M059J (cell line): ENCODE data around the gene KLHL21. TPM values are rescaled to one million over a fixed set of nuclear protein-coding genes. Genes with fewer than 3 reads are reported as not detected.
"Not testable (repeated sequence)": the region's sequence is repeated elsewhere in the genome, so short reads cannot be mapped to it uniquely, and the experiment has no call there.

Experiments
- DNase-seq: peaks from one replicate; pipeline ENCODE4 v3.0.0-alpha.2; 2012; ENCODE audit warnings: low read depth
- total RNA-seq: library from RNA; depleted of rRNA; stranded (reverse); fragments of >200 nt; shearing (Covaris generic); gene quantifications from 2 replicates; pipeline ENCODE4 v1.2.3, GENCODE V29; 2014

Gene KLHL21
- total RNA-seq, 1 experiment from 2014 or later = 32.2 TPM

DNA sequence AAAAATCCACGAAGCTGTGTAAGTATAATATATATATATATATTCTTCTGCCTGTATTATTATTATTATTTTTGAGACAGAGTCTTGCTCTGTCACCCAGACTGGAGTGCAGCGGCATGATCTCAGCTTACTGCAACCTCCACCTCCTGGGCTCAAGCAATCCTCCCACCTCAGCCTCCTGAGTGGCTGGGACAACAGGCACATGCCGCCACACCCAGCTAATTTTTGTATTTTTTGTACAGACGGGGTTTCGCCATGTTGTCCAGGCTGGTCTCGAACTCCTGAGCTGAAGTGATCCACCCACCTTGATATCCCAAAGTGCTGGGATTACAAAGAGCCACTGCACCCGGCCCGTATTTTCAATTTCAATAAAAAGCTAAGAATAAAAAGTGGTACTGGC, 2.7 kb downstream of the KLHL21 start:
- DNase-seq = not testable (repeated sequence)

DNA sequence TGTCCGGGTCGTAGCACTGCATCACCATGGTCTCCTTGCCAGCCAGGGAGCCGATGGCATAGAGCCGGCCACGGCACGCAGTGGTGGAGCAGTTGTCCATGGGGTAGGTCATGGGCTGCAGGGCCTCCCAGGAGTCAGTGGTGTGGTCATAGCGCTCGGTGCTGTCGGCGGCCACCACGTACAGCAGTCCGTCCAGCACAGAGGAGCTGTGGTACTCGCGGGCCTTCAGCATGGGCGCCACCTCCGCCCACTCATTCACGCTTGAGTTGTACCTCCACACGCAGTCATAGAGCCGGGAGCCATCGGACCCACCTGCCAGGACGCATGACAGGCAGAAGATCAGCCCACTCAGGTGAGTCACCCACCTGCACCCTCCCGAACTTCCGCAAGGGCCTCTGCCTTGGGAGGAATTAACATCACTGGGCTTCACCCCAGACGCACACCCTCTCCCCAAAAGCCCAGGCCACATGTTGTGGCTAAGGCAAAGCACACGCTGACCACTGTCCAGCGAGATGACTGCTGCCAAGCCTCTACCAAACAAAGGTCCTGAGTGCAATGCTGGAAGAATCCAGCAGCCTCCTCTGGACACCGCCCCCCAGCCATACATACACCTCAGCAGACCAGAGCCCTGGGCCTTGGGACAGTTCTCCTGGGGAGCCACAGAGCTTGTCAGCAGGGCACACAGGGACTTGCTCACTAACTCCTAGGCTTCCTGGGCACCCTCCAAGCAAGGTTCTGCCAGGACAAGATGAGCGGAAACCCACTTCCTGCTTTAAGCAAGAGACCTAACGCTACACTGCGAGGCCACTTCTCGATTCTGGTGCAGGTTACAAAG, 3.3 kb downstream of the KLHL21 start:
- no peak for DNase-seq

DNA sequence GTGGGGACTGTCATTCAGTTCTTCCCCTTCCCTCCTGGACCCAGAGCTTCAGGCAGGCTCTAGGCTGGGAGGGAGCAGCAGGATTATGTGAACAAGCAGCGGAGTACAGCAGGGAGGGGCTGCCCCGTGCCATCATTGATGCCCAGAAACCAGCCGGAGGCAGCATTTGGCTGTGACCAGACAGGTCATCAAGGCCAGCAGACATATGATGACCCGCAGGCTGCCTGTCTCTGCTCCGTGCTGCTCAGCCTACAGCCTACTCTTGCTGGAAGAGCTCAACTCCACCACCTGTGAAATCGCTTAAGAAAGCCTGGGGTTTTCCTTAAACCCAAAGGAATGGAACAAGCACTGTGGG, 4.9 kb downstream of the KLHL21 start:
- DNase-seq = no peak

DNA sequence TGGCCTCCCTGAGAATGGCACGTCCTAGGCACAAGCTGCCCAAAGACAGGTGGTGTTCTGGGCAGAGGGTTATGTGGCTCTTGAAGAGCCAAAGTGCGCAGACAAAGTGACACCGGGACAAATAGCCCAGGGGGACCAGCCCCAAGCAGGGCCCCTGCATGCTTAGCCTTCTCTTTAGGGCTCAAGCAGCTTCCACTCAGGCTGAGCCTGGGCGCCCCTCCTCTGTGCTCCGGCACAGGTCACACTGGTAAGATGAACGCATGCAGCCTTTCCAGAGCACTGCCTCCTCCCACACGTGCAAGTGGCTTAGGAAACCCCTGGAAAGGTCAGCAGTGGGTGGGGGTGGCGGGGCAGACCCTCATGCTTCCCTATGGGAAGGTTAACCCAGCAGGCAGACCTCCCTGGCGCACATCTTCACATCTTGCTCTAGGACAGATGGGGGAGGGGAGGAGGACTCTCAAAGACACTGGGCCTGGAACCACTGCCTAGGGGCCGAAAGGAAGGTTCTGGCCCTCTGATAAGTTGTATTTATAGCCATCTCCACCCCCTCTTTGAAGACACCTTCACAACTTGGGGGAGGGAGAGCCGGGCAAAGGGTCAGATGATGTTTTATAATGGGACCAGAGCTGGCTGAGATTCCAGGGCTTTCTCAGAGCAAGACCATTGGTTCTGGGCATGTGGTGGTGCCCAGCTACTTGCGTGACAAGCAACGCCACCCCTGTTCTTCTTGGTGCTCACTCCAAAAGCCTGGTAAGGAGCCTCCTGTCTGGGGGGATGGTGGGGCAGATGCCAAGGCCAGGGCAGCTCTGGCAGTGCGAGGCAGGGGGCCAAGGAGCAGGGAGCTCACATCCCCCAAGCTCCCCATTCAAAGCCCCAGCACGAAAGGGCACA, 5.5 kb downstream of the KLHL21 start:
- DNase-seq = no peak

DNA sequence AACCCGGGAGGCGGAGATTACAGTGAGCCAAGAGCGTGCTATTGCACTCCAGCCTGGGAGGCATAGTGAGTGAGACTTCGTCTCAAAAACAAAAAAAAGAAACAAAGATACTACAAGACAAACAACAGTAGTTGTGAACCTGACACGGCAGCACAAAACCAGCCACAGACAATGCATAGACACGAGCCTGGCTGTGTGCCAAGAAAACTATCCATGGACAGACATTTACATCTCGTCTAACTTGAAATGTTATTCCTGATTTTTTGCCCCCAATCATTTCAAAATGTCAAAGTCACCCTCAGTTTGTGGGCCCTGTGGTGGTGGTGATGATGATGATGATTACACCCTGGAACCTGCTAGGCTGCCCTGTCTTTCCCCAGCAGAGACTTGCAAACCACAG, 6.3 kb downstream of the KLHL21 start:
- no peak for DNase-seq

DNA sequence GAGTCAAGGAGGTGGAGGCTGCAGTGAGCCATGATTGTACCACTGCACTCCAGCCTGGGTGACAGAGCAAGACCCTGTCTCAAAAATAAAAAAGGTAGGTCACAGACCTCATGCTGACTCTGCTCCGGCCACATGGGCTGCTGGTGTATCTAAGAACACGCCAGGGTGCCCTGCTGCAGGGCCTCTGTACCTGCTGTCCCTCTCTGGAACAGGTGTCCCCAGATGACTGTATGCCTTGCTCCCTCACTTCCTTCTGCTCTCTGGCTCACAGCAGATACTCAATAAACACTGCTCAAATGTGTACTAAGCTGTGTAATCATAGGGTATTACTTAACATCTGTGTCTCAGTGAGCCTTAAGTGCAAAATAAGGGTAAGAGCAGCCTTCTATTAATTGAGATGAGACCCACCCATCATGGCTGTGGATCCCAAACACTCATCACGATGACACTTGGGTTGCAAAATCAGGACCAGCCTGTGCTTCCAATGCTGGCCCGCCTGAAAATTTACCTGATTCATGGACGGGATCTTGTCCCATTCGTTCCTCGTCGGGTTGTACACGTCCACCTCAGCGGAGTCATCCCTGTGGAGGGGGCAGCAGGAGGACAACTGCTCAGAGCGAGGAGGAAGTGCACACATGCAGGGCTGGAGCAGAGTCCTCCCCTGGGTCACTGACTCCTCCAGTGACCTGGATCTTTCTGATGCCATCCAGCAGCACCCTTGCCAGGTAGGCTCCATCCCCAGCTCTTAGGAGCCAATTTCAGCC, 7.5 kb downstream of the KLHL21 start:
- no peak for DNase-seq

DNA sequence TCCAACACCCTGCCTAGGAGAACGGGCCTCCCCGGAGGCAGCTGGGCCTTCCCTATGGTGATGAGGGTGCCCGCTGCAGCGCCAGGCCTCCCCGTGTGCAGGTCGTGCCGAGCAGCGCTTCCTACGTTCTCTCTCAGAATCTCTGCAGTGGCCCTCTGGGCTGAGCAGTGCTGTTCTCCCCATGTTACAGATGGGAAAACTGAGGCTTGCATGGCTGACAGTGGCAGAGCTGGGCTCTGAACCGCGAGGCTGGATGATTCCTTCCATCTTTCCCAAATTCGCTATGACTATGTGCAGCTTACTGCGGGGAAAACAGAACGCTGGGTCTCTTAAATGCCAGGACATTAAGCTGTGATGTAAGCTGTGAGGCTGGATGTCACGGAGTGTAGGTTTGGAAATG, 8.9 kb downstream of the KLHL21 start:
- no peak for DNase-seq

DNA sequence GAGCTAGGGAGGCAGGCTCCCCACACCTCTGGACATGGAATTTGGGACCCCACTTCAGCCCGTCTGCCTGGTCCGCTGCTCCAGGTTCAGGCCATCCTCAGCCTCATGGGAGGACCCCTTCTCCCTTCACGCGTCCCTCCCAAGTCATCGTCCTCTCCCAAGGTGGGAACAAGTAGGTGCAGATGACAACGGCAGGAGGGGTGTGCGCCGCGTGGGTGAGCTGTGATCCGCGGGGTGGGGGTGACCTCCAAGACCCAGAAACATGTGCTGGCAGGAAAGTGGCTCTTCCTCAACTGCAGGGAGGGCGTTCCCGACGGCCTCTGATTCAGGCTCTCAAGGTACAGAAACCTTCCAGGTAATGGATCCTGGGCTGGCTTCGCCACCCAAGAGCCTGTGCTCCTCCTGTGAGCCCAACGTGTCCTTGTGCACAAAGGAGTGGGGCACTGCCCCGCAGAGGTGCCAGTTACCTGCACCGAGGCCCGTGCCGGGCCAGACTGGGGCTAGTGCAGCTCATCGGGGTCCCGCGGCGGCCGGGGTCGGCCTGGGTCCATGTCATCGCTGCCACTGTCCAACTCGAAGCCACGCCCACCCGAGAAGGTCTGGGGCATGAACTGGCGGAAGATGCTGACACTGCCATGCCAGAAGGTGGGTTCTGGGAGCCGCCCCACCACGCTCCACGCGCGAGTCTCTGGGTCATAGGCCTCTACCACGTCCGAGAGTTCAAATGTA, 9.6 kb downstream of the KLHL21 start:
- no peak for DNase-seq

DNA sequence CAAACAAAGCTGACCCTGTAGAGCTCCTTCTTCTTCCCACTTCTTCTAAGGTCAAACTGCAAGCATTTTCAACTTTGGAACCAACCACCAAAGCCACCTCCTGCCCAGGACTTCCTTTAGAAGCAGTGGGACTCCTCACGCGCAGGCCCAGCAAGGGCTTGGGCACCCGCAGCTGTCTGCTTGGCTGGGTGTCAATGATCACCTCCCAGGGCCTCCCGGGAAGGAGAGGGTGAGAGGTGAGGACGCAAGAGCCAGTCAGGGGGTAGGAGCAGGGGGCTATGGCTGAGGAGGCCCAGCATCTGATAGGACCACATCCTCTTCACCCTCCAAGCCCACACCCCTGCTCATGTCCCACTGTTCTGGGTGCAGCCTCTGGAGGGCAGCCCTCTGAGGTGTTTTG, 10.2 kb downstream of the KLHL21 start:
- no peak for DNase-seq

DNA sequence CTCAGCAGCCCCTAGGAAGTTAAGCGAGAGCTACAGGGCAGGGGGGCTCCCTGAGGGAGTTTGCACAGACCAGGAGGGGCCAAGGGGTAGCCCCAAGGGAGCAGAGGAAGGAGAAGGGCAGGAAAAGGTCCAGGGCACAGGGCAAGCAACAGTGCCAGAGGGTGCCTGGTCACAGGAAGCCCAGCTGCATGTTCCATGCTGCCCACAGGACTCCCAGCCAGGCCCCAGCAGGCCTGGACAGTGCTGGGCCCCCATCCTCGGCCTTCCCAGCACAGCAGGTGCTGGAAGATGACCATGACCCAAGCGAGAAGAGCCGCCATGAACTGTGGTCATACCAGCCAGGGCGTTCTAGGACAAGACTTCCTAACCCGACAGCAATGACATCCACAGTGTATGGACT, 11.0 kb downstream of the KLHL21 start:
- DNase-seq = no peak

DNA sequence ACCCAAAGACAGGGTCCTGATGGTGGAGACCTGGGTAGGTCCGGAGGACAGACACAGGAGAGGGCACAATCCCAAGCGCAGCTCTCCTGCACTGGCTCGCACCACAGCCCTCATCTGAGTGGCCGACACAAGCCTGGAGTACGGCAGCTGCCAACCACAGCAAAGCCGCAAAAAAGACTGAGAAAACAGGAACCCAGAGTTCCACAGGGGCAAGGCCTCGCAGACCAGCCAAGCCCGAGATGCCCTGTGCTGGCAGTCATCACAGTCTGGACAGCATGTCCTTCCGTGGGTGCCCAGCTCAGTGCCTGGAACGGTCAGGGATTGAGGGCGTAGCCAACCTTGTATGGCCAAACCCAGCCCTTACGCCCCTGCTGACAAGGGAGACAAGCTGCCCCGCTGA, 11.4 kb downstream of the KLHL21 start:
- DNase-seq = no peak

DNA sequence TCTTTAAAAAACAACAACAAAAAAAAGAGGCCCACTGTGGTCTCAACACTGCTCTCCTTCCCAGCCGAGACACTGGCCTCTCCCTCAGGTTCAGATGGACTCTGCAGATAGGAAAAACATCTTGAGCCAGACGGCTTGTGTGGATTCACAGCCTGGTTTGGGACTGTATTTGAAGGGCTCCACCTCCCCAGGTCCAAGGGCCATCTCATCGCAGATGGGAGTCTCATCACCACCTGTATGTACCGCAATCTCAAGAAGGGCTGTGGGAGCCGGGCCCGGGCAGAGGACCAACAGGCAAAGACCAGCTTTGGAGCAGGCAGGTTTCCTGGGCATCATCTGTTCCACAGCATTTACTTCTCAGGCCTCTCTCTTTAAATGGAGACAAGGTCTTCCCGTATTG, 12.6 kb downstream of the KLHL21 start:
- no peak for DNase-seq

DNA sequence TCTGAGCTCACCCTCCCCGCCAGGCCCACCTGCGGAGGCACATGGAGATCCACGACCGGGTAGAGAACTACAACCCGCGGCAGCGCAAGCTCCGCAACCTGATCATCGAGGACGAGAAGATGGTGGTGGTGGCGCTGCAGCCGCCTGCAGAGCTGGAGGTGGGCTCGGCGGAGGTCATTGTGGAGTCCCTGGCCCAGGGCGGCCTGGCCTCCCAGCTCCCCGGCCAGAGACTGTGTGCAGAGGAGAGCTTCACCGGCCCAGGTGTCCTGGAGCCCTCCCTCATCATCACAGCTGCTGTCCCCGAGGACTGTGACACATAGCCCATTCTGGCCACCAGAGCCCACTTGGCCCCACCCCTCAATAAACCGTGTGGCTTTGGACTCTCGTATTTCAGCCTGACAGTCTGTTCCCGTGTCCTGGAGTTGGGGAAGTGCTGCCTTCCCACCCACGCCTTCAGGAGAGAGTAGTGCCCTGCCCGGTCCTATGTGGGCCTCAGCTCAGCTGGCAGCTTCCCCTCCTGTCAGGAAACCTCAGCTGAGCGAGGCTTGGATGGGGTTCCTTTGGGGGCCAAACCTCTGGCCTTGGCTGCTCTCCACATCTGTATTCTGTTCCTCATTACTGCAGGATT, 13.7 kb downstream of the KLHL21 start:
- no peak for DNase-seq

DNA sequence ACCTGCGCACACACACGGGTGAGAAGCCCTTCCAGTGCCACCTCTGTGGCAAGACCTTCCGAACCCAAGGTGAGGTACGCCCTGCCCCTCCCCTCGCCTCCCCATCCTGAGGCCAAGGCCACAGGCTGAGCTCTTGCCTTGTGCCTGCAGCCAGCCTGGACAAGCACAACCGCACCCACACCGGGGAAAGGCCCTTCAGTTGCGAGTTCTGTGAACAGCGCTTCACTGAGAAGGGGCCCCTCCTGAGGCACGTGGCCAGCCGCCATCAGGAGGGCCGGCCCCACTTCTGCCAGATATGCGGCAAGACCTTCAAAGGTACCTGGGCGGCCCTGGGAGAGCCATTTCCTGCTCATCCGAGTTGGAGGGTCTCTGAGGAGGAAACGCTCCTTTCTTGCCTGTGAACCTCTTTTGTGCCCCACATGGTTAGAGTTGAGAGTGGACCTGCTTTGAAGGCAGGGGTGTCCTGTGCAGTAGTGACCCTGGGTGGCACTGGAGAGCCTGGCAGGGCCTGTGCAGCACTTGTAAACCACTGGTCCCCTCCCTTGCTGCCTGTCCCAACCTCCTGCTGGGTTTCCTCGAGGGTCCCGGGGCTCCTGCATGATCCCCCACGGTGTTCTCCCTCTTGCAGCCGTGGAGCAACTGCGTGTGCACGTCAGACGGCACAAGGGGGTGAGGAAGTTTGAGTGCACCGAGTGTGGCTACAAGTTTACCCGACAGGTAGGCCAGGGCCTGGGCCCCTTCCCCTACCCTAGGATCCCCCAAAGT, 14.4 kb downstream of the KLHL21 start:
- no peak for DNase-seq

DNA sequence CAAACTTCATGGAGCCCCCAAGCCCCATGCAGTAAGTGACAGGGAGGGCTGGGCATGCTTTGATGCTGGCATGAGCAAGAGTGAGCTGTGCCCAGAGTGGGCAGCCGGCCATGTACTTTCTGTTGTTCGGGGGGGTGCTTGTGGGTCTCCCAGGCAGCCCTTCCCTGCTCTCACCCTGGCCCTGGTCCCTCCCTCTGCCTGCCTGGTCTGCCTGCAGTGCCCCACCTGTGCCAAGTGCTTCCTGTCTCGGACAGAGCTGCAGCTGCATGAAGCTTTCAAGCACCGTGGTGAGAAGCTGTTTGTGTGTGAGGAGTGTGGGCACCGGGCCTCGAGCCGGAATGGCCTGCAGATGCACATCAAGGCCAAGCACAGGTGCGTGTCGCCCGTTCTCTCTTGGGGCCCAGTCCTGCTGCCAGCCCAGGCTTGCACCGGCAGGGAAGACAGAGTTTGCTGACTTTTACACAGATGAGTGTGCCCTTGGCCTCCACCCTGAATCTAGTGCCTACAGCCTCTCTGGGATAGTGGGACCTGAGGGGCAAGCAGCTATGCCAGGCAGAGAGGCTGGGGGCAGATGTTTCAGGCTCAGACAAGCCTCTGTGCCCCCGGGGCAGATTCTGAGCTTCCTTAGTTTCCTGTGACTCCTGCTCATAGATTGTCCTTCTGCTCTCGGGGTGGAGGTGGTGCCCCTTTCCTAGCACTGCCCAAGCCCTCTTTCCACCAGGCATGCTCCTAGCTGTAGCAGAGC, 15.2 kb downstream of the KLHL21 start:
- no peak for DNase-seq

DNA sequence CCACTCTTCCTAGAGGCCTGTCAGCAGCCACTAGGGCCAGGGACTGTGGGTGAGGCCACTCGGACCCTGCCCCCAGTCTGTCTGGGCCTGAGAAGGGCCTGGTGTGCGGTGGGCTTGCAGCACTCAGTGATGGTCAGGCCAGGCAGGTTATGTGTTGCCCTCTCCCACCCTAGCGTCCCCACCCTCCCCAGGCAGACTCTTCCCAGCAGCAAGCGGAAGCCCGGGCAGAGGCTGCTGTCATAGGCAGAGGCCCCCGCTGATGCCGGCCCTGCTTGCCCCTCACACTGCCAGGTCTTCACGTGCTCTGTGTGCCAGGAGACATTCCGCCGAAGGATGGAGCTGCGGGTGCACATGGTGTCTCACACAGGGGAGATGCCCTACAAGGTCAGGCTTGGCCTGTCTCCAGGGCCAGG, 16.3 kb downstream of the KLHL21 start:
- DNase-seq = no peak

DNA sequence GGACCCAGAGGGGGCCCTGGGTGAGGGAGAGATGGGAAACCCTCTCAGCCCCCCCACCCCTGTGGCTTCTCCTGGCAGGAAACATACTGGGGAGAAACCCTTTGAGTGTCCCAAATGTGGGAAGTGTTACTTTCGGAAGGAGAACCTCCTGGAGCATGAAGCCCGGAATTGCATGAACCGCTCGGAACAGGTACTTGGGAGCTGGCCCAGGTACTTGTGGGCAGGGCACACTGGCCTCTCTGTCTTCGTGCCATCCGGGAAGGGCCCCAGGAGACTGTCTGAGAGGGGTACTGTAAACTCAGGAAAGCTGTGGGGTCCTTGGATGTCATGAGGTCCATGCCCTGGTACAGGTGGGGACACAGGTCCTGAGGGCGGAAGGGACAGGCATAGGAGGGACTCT, 16.8 kb downstream of the KLHL21 start:
- DNase-seq = no peak

DNA sequence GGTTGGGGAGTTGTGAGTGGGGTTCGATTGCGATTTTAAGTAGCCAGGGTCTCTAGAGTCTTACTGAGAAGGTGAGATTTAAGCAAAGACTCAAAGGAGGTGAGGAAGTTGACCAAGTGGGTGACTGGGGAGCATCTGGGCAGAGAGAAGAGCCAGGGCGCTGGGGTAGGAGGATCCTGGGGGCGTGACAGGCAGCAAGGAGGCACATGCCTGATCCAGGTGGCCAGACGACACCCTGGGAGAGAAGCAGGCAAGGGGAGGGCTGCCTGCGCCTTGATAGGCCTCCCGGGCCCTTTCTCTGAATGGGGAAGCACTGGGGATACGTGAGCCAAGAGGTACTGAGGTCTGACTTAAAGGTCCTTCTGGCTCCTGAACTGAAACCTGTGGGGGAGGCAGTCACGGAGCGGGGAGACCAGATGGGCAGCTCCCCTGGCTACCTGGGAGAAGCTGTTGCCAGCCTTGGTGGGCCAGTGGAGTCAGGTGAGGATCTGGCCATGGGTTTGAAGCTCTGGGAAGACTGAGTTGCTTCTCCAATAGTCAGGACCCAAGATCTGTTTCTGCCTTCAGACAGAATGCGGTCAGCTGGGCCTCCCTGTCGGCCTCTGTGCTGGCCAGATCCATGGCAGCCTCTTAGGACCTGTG, 17.5 kb downstream of the KLHL21 start:
- DNase-seq = no peak
